HCT116 (cell line): ENCODE results near the gene AAK1.

ENCODE experiments used
- EGR1 ChIP-seq: IDR thresholded peaks from 2 replicates; pipeline ENCODE4 v1.6.1; 2012; ENCODE audit warnings: low read depth
- EZH2 ChIP-seq: fragments of 200-600 bp; sonication (generic); IDR thresholded peaks from 2 replicates; pipeline ENCODE4 v1.6.1; 2017; ENCODE audit warnings: antibody characterized with exemption, mixed run types
- JUND ChIP-seq: IDR thresholded peaks from 2 replicates; pipeline ENCODE4 v1.6.1; 2012
- POLR2A ChIP-seq: IDR thresholded peaks from 2 replicates; pipeline ENCODE4 v1.7.0; 2011; ENCODE audit warnings: borderline replicate concordance; ENCODE audit not compliant: insufficient read depth, insufficient read length; ENCODE audit errors: extremely low read depth
- SIN3A ChIP-seq: IDR thresholded peaks from 2 replicates; pipeline ENCODE4 v1.6.1; 2012; ENCODE audit warnings: low read depth
- SP1 ChIP-seq: IDR thresholded peaks from 2 replicates; pipeline ENCODE4 v1.6.1; 2012; ENCODE audit warnings: low read depth
- TF ChIP-seq, protein P1 (sequence below), 3 experiments: fragments of 200-600 bp in 1 of 3; sonication (generic) in 1 of 3; IDR thresholded peaks in 2 of 3; conservative IDR thresholded peaks in 1 of 3; 2 replicates each; pipeline ENCODE4 v1.5.1; 2012 to 2017; ENCODE audit warnings: low read depth in 2 of 3, low read length in 2 of 3, antibody characterized with exemption in 1 of 3, borderline replicate concordance in 1 of 3, control low read depth in 1 of 3, mild to moderate bottlenecking in 1 of 3, mixed read lengths in 1 of 3, mixed run types in 1 of 3, moderate library complexity in 1 of 3; ENCODE audit not compliant: insufficient read depth in 1 of 3
- TF ChIP-seq, protein P2 (sequence below): IDR thresholded peaks from 2 replicates; pipeline ENCODE4 v1.6.1; 2011; ENCODE audit warnings: mild to moderate bottlenecking, low read length, moderate library complexity; ENCODE audit not compliant: insufficient replicate concordance; ENCODE audit errors: extremely low read depth
- TF ChIP-seq, protein P3 (sequence below): IDR thresholded peaks from 2 replicates; pipeline ENCODE4 v1.6.1; 2012; ENCODE audit warnings: low read depth

DNA sequence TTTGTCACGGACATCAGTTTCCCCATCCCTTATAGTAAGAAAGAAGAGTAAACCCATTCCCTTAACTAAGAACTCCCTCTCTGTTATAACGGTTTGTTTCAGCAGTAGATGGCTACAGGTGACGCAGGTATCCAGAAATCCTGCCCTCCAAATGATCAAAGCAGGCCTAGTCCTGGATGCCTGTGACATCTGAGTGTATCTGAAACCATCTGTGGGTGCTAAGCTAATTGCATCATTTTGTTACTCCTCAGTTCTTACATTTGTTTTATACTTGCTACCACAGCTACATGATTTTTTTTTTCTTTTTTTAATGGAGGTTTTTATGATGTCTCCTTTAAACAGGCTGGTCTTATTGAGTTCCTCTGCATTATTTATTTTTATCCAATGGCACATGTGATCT lies 55.1 kb downstream of the AAK1 start:
- no peak for TF ChIP-seq POLR2A
- no peak for TF ChIP-seq SIN3A
- TF ChIP-seq, protein P1, sequence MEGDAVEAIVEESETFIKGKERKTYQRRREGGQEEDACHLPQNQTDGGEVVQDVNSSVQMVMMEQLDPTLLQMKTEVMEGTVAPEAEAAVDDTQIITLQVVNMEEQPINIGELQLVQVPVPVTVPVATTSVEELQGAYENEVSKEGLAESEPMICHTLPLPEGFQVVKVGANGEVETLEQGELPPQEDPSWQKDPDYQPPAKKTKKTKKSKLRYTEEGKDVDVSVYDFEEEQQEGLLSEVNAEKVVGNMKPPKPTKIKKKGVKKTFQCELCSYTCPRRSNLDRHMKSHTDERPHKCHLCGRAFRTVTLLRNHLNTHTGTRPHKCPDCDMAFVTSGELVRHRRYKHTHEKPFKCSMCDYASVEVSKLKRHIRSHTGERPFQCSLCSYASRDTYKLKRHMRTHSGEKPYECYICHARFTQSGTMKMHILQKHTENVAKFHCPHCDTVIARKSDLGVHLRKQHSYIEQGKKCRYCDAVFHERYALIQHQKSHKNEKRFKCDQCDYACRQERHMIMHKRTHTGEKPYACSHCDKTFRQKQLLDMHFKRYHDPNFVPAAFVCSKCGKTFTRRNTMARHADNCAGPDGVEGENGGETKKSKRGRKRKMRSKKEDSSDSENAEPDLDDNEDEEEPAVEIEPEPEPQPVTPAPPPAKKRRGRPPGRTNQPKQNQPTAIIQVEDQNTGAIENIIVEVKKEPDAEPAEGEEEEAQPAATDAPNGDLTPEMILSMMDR (IDR thresholded peaks at IDR 0.05 in 2 of 3, conservative IDR thresholded peaks at IDR 0.05 in 1 of 3; ENCODE audit: borderline replicate concordance in 1 of 3, insufficient read depth in 1 of 3, low read depth in 2 of 3, low read length in 2 of 3), result no peak
- TF ChIP-seq, protein P2, sequence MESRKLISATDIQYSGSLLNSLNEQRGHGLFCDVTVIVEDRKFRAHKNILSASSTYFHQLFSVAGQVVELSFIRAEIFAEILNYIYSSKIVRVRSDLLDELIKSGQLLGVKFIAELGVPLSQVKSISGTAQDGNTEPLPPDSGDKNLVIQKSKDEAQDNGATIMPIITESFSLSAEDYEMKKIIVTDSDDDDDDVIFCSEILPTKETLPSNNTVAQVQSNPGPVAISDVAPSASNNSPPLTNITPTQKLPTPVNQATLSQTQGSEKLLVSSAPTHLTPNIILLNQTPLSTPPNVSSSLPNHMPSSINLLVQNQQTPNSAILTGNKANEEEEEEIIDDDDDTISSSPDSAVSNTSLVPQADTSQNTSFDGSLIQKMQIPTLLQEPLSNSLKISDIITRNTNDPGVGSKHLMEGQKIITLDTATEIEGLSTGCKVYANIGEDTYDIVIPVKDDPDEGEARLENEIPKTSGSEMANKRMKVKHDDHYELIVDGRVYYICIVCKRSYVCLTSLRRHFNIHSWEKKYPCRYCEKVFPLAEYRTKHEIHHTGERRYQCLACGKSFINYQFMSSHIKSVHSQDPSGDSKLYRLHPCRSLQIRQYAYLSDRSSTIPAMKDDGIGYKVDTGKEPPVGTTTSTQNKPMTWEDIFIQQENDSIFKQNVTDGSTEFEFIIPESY, result no peak
- TF ChIP-seq JUND, result no peak
- TF ChIP-seq EGR1, result no peak
- TF ChIP-seq, protein P3, sequence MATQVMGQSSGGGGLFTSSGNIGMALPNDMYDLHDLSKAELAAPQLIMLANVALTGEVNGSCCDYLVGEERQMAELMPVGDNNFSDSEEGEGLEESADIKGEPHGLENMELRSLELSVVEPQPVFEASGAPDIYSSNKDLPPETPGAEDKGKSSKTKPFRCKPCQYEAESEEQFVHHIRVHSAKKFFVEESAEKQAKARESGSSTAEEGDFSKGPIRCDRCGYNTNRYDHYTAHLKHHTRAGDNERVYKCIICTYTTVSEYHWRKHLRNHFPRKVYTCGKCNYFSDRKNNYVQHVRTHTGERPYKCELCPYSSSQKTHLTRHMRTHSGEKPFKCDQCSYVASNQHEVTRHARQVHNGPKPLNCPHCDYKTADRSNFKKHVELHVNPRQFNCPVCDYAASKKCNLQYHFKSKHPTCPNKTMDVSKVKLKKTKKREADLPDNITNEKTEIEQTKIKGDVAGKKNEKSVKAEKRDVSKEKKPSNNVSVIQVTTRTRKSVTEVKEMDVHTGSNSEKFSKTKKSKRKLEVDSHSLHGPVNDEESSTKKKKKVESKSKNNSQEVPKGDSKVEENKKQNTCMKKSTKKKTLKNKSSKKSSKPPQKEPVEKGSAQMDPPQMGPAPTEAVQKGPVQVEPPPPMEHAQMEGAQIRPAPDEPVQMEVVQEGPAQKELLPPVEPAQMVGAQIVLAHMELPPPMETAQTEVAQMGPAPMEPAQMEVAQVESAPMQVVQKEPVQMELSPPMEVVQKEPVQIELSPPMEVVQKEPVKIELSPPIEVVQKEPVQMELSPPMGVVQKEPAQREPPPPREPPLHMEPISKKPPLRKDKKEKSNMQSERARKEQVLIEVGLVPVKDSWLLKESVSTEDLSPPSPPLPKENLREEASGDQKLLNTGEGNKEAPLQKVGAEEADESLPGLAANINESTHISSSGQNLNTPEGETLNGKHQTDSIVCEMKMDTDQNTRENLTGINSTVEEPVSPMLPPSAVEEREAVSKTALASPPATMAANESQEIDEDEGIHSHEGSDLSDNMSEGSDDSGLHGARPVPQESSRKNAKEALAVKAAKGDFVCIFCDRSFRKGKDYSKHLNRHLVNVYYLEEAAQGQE, result no peak
- TF ChIP-seq SP1, result no peak
- no peak for TF ChIP-seq EZH2
